HTERT RPE-1 (cell line): ENCODE data around the gene DDIAS.
"Not testable (repeated sequence)": the region's sequence is repeated elsewhere in the genome, so short reads cannot be mapped to it uniquely, and the experiment has no call there.

ENCODE experiments used
- in situ Hi-C: fragments of 300-500 bp; cut with MboI; formaldehyde crosslinking; loops from 4 replicates; pipeline ENCODE4 v1.14.3; 2020; ENCODE audit warnings: low sequenced_read_pairs

The DDIAS gene, protein sequence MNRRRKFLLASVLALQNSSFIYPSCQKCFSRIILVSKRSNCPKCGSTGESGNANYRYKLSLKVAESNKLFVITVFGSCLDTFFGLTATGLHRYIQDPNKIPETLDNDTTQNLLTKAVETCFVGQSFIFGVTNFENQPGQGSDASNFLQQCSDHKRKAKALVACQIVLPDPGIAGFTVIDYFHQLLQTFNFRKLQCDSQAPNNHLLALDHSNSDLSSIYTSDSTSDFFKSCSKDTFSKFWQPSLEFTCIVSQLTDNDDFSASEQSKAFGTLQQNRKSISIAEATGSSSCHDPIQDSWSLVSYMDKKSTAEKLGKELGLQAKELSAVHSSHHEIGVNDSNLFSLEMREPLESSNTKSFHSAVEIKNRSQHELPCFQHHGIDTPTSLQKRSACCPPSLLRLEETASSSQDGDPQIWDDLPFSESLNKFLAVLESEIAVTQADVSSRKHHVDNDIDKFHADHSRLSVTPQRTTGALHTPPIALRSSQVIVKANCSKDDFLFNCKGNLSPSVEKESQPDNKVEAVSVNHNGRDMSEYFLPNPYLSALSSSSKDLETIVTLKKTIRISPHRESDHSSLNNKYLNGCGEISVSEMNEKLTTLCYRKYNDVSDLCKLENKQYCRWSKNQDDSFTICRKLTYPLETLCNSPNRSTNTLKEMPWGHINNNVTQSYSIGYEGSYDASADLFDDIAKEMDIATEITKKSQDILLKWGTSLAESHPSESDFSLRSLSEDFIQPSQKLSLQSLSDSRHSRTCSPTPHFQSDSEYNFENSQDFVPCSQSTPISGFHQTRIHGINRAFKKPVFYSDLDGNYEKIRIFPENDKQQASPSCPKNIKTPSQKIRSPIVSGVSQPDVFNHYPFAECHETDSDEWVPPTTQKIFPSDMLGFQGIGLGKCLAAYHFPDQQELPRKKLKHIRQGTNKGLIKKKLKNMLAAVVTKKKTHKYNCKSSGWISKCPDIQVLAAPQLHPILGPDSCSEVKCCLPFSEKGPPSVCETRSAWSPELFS

DNA sequence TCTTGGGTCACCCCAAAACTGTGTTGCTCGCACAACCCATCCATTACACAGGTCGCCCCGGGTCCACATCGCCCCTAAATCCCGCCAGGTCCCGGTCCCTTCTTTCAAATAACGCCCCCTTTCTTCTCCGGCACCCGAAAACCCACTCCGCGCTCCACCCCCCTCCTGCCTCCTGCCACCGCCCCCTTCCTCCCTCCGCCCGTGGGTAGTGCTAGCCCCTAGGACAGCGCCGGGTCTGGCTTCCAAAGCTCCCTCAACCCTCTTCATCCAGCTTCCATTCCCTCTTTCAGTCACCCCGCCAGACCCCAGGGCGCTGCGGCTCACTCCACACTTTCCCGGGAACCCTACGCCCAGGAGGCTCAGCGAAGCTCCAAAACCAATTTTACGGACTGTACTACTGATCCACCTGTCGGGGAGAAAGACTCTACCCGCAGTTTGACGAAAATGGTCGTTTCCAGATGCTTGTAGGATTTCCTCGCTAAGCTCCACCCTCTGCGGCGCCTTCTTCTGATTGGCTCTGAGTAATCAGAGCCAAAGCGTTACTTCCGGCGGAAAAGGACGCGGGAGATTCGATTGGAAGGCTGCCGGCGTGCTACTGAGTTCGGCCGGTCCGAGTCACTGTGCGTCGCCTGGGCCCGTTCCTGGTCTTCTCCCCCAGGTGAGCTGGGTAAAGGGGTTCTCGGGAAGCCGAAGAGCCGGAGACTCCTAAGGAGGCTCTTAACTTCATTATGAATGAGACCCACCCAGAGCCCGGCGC, at the start of gene DDIAS:
DDIAS (plus strand) TSS at position 572 of the 757 bp plus-strand sequence. CDS start 13,003 bp downstream, outside the sequence.
- in situ Hi-C loops: no loop called here

DNA sequence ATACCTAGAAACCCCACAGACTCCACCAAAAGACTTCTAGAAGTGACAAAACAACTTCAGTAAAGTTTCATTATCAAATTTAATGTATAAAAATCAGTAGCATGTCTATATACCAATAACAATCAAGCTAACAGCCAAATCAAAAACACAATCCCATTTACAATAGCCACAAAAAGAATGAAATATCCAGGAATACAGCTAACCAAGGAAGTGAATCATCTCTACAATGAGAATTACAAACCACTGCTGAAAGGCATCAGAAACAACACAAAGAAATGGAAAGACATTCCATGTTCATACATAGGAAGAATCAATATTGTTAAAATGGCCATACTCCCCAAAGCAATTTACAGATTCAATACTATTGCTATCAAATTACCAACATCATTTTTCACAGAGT, 47.3 kb upstream of the DDIAS start:
- in situ Hi-C loops: no loop called here

DNA sequence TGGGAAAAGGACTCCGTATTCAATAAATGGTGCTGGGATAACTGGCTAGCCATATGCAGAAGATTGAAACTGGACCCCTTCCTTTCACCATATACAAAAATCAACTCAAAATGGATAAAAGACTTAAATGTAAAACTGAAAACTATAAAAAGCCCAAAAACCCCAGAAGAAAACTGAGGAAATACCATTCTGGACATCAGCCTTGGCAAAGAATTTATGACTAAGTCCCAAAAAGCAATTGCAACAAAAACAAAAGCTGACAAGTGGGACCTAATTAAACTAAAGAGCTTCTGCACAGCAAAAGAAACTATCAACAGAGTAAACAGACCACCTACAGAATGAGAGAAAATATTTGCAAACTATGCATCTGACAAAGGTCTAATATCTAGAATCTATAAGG, 46.6 kb upstream of the DDIAS start:
- in situ Hi-C loops: not testable (repeated sequence)

DNA sequence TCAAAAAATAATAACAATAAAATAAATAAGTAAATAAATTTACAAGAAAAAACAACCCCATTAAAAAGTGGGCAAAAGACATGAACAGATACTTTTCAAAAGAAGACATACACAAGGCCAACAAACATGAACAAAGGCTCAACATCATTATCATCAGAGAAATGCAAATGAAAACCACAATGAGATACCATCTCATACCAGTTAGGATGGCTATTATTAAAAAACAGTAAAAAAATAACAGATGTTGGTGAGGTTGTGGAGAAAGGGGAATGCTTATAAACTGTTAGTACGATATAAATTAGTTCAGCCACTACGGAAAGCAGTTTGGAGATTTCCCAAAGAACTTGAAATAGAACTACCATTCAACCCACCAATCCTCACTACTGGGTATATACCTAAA, 45.9 kb upstream of the DDIAS start:
- in situ Hi-C loops: no loop called here

DNA sequence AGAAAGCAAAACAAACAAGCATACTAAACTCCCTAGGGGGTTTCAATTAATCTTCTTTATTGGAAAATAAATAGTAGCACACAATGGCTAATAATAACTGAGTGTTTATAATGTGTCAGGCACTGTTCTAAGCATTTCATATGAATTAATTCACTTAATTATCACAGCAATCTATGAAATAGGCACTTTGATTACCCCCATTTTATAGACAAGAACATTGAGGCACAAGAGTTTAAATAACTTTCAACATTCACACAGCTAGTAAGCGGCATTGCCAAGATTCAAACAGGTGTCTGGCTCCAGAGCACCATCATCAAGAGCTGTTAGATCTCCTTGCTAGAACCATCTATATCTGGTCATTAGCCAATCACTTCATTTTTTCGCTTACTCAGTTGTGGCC, 44.4 kb upstream of the DDIAS start:
- in situ Hi-C loops: no loop called here

DNA sequence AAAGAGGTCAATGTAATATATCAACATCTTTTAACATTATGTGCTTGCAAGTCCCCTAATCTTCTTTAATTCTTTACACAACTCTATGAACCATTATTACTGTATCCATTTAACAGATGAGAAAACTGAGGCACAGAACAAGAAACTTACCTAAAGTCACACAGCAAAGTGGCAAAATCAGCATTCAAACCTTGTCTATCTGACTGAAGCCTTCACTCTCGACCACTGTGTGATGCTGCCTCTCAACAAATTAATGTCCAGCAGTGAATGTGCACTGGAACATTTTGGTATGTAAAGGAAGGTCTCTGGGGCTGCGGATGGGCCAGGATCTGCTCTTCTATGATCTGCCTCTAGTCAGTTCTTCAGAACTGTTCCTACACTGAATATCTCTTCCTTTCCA, 43.4 kb upstream of the DDIAS start:
- in situ Hi-C loops: no loop called here

DNA sequence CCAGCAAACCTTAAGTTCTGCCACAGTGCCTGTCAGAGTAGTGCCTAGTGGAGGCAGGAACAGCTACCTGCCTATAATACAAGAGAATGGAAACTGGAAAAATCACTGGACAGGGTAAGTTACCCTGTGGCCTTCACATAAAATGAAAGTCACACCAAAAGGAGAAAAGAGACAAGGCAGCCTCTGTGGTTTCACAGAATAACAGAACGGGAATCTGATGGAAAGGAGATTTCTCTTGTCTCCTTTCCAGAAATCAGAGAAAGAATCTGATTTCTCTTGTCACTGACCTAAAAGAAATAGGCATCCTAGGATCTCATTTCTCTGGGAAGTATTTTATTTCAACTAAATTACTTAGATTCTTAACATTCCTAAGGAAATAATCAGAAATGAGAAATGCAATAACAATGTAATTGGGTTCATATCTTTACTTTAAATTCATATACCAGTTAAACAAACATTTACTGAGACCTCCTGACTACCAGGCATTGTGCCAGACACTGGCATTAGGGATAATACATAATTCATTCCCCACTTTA, 42.9 kb upstream of the DDIAS start:
- in situ Hi-C loops: no loop called here

DNA sequence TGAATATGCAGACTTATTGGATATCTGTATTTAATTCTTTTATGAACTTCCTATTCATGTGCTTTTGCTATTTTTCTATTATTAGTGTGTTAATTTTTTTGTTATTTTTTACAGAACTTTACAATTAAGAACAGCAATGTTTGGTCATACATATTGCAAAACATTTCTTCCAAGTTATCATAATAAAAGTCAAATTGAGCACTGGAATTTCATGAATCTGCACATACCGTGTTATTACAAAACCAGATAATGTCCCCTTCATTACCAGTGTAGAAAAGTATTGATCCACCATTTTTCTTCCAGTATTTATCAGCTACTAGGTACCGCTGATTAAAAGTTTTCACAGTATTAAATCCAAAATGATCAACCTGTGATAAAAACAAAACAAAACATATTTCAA, 41.8 kb upstream of the DDIAS start:
- in situ Hi-C loops: no loop called here

DNA sequence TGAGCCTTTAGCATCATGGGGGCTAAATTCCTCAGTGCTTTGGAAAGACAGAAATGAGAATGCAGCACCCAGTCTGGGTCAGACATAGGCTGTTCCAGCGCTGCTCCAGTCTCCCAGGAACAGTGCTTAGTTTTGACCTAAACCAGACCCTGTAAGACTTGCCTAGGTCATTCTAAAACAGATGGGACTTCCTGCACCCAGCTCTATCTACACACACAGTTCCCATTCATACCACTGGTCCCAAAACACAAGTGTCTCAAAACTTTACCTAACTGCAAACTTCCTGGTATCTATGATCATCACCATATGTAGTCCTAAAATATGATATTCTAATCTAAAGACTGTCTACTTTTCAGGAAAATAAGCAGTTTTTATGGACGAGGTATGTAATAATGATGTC, 39.2 kb upstream of the DDIAS start:
- in situ Hi-C loops: no loop called here

DNA sequence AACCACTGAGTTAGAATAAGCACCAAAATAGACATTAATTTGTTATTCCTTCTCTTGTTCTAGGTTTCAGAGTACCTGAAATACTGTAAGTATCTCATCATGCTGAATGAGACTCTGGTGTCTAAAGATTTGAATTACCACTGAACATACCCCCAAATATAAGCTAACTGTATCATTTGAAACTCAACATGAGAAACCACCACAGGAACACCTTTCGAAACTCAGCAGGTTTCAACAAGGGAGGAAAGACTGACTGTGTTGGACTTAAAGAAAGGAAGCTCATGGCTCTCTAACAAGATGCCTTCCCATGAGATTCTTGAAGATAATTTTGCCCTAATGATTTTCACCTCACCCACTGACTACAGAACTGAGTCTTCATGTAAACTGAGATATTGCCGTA, 38.3 kb upstream of the DDIAS start:
- in situ Hi-C loops: no loop called here

DNA sequence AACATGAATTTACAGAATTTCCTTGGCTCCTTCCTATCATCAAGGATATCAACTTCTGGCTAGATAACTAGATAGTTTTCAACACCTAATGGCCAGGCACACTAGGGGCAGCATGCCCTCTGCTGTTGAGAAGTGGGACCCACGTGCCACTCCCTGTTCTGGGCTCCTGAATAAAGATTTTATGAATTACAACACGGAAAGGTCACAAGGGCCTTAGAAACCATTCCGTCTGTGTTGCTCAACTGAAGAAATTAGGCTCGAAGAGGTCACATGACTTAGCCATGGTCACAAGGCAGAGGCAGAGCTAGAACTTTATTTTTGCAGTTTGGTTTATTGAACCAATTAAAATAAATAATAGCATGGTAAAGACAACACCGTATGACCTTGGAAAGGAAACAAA, 37.3 kb upstream of the DDIAS start:
- in situ Hi-C loops: no loop called here

DNA sequence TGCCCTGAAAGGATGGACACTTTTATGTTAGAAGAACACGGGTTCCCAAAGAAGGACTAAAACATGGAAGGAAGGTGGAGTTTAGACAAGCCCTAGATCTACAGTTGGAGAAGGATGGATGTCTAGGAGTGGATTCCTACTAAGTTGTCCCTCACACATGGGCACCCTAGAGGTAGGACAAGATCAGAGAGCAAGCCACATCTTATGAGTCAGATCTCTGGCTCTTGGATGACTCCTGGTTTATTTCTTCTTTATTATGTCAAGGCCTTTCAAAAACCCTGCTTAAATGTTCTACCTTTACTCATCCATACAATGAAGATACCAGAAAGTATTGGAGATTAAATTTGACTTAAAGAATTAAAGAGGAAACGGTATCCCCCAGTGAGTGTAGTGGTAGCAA, 35.7 kb upstream of the DDIAS start:
- in situ Hi-C loops: no loop called here

DNA sequence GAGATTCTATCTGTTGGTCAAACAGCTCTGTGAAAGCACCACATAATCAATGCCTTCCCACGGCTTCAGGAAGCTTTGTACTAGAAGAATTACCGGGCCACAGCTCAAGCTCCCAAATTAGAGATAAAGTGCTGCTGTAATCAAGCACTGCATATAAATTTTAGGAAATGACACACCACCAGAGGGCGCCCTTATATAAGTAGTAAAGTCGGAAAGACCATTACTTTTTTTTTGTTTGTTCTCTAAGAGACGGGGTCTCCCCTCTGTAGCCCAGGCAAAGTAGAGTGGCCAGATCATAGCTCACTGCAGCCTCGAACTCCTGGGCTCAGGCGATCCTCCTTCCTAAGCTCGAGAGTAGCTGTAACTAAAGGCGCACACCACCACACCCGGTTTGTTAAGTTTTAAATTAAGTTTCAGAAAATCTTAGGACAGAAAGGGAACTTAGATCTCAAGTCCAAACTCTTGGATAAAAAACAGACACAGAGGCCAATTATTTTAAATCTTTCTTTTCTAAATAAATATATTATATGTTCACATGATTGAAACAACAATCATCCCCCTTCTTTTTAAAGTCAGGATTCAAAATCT, 33.9 kb upstream of the DDIAS start:
- in situ Hi-C loops: no loop called here

DNA sequence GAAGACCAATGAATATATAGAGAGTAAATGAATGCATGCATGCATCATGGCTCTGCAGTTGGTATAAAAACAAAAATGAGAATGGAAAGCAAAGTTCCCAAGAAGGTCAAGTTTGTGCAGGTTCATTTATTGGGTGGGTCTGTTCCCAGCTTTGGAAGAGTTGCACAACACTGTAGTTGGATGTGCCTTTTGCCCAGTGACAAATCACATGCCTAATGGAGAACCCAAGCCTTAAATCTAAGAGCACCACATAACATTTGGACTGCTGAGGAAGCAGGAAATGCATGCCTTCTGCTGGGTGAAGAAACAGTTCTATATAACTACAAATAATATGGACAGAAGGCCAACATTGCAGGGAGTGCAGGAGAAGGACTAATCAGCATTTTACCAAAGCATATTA, 31.9 kb upstream of the DDIAS start:
- in situ Hi-C loops: no loop called here

DNA sequence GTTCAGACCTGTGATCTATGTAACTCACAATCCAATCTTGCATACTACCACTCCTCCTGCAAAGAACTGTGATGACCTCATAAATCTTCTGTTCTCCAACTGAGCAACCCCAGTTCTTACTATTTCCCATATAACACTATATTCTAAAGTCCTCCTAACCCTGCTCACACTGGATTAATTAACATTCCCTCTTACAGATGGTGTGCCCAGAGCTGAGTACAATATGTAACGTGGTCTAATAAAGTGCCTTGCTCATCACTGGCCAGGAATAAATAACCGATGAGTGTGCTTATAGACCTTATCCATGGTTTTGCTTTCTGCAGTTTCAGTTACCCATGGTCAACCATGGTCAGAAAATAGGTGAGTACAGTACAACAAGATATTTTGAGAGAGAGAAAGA, 29.9 kb upstream of the DDIAS start:
- in situ Hi-C loops: no loop called here

DNA sequence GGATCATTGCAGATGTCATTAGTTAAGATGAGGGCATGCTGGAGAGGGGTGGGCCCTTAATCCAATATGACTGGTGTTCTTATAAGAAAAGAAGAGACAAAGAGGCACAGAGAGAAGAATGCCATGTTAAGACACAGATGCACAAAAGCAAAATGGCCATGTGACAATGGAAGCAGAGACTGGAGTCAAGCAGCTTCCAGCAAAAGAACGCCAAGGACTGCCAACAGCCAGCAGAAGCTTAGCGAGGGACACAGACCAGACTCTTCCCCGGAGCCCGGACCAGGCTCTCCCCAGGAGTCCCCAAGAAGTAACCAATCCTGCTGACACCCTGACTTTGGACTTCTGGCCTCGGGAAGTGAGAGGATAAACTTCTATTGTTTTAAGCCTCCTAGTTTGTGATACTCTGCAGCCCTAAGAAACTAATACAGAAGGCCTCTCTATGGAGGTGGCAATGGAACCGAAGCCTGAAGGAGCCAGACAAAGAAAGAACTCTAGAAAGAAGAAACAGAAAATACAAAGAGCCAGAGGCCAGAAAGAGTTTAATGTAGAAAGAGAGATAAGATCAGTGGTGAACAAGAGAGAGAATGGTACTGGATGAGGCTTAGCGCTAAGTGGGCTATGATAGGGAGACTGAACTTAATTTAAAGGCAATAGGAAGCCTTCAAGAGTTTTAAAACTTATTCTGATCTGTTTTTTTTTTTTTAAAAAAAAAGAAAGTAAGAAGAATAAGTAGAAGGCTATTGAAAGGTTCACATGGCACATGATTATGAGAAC, 29.0 kb upstream of the DDIAS start:
- in situ Hi-C loops: no loop called here

DNA sequence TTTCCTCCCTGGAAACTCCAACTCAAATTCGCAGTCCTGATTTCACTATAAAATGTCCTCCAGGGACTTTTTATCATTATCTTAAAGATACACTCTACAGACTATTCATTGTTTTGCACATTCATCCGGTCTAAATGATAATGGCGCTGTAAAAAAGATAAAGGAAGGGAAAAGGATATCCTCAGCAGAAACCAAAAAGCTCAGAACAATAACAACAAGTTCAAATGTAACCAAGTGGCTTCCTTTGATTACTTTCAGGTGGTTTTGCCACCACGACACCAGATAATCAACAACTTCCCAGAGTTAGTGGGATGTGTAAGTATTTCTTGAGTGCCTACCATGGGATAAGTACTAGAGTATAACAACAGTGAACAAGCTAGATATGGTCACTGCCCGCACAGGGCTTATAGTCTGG, 27.6 kb upstream of the DDIAS start:
- in situ Hi-C loops: no loop called here

DNA sequence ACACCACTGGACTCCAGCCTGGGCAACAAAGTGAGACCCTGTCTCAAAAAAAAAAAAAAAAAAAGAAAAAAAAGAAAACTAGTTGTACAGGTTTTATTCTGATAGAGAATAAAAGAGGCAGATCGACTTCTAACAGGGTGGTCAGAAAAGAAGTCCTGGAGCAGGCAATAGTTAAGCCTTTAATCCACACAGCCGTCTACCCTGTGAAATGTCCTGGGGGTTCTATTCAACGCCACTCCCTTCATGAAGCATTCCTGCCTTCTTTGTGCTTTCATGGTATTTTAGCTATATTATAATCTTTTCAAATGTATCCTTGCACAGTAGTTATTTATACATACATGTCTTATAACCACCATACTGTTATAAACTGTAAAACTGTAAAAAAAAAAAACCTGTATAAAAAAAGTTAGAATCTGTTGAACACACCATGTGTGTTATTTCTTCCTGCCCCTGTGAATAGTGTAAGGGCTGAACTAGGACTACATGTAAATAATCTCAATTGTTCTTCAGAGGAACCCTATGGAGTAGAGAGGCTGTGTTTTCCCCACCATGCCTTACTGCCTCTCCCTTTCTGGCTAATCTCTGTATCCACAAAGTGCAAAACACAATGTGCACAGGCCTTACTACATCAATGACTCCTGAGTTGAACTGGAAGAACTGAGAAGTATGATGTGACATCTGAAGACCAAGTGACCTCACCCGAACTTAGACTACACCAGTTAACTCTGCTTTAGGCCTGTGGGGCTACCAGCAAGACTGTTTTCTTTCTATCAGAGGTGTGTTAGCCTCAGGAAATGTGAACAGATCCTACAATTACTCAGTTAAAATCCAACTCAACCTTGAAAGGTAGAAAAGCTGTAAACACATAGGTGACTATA, 26.7 kb upstream of the DDIAS start:
- in situ Hi-C loops: no loop called here

DNA sequence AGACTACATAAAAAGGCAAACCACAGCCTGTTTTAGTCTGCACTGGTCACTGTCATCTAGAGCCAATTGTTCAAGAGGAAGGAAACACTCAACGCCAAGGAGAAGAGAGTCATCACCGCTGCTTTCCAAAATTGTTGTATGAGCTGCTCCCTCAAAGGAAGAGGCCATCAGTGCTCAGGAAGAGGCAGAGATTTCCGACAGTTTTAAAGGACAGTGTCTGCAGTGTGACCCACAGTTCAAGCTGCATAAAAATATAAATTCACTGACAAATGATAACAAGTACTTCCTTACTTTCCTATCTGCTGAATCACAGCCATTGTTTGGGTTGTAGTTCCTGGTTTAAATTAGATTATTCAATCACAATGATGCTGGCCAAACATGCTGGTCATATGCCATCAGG, 17.7 kb upstream of the DDIAS start:
- in situ Hi-C loops: no loop called here
